Inflammatory macrophage treated with lipopolysaccharide for 4 hours (primary cell): Measurements from ENCODE around the gene CPTP.

Experiments
- DNase-seq: peaks from one replicate; pipeline ENCODE4 v3.0.0-alpha.2; 2020

Gene CPTP

DNA sequence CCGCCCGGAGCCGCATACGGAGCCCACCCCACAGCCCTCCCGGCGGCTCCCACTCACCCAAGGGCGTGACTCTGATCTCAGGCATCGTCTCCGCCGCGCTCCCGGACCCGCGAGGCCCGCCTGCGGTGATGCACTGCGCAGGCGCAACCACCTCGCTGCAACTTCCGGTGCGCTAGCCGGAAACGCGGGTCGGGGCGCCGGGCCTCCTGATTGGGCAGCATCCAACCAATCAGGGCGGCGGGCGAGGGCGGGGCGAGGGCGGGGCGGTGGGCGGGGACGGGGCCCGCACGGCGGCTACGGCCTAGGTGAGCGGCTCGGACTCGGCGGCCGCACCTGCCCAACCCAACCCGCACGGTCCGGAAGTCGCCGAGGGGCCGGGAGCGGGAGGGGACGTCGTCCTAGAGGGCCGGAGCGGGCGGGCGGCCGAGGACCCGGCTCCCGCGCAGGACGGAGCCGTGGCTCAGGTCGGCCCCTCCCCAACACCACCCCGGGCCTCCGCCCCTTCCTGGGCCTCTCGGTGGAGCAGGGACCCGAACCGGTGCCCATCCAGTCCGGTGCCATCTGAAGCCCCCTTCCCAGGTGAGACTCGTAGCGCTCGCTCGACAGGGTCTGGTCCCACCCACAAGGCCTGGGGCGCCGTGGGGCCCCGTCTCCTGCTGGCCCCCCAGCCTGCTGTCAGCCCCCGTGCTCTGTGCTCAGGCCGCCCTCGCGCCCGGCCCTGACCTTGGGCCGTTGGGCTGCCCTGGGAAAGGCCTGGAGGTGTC is at the start of gene CPTP, which contains the start of gene INTS11:
Gene CPTP (plus strand): TSS at position 279 of the 764 bp plus-strand sequence. CDS start 2,109 bp downstream, outside the sequence.
Gene INTS11 (minus strand): TSS at position 137 of the 764 bp plus-strand sequence. CDS start 52 bp downstream, at position 85.
- peak; percentile 95 for DNase-seq

DNA sequence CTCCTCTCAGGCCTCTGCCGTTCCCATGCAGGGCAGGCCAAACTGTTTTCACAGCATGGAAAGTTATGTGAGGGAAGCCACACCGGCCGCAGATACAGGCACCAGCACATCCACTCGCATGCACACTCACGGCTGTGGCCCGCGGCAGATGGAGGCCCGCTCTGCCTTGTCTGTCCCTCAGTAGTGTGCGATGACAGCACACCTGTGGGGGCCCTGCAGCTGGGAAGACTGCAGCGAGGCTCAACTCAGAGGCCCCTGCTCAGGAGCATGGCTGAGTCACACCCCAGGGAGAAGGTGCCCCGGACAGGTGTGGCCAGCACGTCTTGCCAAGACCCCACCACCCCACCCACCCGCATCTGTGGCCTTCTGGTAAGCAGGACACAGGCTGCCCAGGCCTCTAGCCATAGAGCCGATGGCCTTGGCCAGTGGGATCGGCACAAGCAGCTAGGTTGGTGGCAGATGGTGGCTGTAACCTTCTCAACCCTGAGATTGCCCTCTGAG is 49.6 kb upstream of the CPTP start:
- DNase-seq = no peak

DNA sequence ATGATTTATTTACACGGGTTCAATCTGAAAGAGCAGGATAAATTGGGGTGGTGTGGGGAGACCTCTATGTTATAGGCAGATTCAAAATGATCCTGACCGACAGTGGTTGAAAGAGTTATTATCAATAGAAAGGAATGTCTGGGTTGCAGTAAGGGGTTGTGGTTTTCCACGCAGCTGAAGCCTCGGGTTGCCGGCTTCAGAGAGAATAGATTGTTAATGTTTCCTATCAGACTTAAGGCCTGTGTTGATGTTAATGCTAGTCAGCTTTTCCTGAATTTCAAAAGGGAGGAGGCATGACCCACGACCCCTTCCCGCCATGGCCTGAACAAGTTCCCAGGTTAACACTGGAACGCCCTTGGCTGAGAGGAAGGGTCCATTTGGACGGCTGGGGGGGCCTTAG is 48.8 kb upstream of the CPTP start:
- no peak for DNase-seq

DNA sequence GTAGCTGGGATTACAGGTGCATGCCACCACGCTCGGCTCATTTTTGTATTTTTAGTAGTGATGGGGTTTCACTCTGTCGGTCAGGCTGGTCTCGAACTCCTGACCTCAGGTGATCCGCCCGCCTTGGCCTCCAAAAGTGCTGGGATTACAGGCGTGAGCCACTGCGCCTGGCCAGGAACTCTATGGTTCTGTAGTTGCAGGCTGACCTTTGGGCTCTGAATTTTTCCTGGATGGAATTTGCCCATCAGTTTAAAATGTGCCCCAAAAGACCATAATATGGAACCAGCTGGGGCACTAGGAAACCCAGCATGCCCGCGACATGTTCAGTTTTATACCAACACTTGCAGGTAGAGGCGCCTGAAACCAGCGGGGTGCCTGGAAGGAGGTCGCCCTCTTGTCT is 46.0 kb upstream of the CPTP start:
- no peak for DNase-seq

DNA sequence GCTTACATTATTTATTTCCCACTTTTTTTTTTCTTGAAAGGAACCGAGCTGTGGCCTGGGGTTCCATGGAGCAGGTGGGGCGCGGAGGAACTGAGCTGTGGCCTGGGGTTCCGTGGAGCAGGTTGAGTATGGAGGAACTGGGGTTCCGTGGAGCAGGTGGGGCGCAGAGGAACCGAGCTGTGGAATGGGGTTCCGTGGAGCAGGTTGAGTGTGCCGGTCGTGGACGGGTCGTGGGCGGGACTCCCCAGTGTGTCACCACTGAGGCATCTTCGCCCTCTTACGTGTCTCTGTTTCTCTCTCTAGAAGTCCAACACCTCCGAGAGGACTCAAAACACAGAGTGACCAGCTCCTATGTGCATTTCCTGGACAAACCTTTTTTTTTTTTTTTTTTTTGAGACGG is 45.6 kb upstream of the CPTP start:
- no peak for DNase-seq

DNA sequence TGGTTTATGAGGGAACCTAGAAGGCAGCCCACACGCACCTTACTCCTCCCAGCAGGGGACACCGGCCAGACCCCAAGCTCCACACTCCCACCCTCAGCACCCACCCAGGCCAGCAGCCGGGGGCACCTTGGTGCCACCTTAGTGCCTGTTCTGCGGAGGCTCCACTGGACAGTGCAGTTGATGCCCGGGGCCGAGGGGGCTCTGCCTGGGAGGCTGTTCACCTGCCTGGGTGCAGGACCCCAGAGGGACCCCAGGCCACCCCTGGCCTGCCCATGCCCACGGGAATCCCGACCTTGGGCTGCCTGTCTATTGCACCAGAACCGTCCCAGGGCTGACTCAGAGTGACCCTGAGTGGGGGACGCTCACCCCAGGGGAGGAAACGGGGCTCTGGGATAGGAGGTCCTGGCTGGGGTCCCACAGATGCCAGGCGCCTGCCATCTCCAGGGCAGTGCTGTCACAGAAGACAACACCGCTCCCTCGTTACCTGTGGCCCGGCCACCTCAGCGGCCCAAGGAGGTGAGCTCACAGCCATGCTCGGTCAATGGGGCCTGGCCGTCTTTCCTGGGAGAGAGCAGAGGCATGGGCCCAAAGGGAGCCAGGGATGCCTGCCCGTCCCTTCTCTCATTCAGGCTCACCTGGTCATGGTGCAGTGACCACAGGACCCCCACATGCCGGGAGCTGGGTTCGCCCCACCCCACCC is 43.7 kb upstream of the CPTP start:
- DNase-seq = no peak

DNA sequence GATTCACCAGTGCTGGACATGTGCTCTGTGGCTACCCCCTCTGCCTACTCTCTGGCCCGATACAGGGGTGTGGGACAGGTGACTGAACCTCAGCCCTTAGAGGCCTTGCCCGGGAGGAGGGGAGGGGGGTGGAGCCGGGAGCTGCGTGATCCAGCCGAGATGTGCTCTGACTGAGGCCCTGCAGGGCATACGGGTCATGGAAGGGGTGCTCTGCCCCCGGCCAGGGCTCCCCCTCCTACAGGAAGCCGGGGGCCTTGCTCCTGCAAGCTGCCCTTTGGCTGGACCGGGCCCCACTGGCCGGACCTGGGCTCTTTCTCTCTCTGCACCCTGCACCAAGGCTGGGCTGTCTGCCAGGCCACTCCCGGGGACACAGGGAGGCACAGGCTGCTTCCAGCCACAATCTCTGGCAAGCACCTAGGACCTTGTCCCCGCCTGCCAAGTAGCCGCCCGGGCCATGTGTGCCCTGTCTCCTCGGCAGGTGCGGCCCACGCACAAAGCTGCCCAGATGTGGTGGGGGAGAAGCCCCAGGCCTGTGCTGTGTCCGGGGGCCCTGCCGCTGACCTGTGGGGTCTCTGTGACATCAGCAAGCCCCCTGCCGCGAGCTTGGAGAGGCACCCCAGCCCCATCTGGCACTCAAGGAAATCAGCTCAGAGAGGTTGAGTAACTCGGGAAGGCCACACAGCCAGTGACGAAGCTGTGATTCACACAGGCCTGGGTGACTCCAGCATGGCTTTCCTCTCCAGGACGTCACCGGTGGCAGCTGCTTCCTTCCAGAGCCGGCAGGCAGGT is 42.9 kb upstream of the CPTP start:
- DNase-seq = peak; percentile 66

DNA sequence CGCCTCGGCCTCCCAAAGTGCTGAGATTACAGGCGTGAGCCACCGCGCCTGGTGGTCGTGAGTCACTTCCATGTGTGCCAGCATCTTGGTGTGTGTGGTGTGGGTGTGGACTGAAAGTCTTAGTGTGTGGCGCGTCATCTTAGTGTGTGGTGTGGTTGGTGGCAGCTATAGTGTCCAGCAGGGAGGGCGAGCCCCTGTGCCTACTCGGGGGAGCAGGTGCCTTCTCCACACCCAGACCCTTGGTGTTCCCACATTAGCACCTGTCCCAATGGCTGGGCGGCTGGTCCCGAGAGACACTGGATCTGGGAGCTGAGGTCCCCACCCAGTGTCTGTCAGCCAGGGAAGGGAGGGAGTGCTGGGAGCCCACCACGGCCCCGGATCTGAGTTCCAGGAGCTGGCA is 41.6 kb upstream of the CPTP start:
- DNase-seq = peak; percentile 45

DNA sequence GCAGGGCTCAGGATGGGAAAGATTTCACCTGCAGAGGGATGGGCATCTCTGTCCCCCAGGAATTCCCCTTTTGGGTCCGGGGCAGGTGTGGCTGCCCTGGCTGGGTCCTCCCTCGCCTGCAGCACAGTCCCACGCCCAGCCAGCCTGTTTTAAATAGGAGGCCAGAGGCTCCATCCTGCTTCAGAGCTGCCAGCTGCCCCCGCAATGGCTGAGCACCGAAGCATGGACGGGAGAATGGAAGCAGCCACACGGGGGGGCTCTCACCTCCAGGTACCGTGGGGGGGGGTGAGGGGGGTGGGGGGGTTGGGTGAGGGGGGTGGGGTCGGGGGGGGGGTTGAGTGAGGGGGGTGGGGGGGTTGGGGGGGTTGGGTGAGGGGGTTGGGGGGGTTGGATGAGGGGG is 40.8 kb upstream of the CPTP start:
- no peak for DNase-seq

DNA sequence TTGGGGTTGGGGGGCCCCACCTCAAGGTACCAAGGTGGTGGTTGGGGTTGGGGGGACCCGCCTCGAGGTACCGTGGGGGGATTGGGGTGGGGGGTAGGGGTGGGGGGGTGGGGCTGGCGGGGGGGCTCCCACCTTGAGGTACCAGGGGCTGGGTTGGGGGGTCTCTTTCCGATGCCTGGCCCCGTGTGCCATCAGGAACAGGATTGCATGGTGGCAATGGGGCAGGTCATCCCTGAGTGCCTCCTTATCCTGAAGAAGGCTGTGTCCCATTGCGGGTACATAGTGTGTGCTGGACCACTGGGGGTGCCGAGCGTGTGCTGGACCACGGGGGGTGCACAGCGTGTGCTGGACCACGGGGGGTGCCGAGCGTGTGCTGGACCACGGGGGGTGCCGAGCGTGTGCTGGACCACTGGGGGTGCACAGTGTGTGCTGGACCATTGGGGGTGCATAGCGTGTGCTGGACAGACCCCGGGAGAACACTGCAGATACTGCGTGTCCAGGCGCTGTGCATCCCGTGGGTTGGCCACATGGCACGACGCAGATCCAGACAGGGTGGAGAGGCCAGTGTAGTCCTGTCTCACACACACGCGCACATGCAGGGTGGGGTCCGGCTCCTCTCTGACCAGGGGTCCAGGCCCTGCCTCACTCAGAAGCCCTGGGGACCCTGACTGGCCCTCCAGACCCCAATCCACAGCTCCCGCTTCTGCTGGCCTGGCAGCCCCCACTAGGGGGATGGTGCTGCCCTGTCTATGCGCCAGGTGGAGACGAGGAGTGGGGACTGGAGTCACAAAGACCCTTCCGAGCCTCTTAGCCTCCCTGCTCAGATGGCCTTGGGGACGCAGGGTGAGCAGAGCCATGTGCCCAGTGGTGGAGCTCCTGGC is 40.1 kb upstream of the CPTP start:
- DNase-seq = no peak

DNA sequence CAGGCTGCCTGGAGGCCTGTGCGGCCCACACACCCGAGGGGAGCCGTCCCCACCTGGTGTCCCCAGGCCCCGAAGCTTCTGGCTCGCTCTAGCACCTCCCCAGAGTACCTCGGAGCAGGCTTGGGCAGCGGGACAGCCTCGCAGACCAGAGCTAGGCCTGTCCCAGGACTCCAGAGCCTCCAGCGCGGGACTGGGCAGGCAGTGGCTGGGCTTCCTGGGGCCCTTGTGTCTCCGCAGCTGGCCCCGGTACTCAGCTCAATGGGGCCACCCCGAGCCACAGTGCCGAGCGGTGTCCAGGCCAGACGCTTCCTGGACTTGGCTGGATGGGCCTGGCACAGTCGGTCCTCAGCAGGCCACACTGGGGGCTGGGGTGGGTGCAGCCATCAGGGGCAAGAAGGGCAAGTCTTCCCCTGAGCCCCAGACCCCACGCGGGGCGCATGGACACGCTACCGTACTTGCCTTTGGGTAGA is 39.5 kb upstream of the CPTP start:
- DNase-seq = no peak

DNA sequence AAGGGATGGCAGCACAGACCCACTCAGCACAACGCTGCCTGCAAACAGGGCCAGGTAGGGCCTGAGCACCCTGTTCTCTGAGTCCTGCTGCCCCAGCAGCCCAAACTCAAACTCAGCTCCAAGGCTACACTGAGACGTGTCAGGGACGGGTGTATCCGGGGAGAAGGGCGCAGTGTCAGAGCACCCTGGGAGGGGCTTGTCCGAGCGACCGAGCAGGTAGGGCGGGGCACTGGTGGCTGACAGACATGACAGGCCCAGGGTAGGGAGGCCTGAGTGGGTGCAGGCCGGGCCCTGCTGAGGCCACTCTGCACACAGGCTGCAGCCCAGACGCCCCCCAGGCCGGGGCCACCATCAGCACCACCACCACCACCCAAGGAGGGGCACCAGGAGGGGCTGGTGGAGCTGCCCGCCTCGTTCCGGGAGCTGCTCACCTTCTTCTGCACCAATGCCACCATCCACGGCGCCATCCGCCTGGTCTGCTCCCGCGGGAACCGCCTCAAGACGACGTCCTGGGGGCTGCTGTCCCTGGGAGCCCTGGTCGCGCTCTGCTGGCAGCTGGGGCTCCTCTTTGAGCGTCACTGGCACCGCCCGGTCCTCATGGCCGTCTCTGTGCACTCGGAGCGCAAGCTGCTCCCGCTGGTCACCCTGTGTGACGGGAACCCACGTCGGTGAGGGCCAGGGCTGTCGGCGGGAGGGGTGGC is 38.8 kb upstream of the CPTP start:
- DNase-seq = no peak

DNA sequence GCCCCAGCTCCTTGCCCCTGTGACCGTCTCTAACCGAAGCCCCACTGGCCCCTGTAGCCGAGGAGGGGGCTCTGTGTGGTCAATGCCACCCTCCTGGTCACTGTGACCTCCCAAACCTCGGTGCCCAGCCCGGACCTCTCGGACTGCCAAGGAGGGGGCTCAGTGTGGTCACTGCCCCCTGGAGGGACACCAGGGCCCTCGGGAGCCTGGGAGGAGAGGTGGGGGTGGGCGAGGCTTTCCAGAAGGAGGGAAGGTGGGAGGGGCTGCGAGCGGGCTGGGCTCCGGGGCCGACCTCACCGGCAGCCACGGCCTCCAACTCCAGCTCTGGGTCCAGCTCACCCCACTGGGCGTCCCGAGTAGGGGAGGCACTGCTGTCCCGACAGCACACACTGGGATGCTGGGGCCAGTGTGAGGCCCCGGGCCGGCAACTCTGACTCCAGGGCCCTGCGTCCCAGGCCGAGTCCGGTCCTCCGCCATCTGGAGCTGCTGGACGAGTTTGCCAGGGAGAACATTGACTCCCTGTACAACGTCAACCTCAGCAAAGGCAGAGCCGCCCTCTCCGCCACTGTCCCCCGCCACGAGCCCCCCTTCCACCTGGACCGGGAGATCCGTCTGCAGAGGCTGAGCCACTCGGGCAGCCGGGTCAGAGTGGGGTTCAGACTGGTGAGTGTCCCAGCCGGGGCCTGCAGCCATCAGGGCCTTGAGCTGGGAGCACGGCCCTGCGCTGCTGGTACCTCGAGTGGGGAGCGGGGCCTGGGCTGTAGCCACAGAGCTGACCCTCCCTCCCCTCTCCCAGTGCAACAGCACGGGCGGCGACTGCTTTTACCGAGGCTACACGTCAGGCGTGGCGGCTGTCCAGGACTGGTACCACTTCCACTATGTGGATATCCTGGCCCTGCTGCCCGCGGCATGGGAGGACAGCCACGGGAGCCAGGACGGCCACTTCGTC is 38.0 kb upstream of the CPTP start:
- DNase-seq = no peak

DNA sequence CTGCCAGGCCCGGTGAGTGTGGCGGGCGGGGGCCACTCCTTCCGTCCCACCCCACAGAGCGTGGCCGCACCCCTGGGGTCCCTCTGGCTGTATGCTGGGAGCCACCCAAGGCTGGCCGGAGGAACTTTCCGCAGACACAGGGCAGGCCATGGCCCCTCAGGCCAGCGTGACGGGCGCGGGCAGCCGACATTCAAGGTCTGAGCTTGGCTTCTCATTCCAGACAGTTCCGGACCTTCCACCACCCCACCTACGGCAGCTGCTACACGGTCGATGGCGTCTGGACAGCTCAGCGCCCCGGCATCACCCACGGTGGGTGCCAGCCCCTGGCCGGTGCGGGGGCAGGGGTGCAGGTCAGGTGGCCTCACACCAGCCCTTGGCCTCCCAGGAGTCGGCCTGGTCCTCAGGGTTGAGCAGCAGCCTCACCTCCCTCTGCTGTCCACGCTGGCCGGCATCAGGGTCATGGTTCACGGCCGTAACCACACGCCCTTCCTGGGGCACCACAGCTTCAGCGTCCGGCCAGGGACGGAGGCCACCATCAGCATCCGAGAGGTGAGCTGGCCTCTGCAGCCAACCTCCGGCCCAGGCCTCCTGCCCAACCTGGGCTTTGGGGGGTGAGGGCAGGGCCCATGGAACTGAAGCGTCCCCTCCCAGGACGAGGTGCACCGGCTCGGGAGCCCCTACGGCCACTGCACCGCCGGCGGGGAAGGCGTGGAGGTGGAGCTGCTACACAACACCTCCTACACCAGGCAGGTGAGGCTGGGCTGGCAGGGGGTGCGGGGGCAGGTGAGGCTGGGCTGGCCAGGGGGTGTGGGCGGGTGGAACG is 37.1 kb upstream of the CPTP start:
- DNase-seq = no peak

DNA sequence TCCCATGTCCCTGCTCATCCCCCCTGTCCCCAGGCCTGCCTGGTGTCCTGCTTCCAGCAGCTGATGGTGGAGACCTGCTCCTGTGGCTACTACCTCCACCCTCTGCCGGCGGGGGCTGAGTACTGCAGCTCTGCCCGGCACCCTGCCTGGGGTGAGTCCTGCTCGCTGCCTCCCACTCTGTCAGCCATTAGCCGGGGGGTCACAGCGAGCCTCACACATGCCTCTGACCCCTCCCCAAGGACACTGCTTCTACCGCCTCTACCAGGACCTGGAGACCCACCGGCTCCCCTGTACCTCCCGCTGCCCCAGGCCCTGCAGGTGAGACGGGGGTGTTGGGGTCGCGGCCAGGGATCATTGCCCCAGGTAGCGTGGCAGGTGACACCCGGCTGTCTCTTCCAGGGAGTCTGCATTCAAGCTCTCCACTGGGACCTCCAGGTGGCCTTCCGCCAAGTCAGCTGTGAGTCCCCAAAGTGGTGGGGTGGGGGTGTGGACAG is 34.3 kb upstream of the CPTP start:
- DNase-seq = peak; percentile 60

DNA sequence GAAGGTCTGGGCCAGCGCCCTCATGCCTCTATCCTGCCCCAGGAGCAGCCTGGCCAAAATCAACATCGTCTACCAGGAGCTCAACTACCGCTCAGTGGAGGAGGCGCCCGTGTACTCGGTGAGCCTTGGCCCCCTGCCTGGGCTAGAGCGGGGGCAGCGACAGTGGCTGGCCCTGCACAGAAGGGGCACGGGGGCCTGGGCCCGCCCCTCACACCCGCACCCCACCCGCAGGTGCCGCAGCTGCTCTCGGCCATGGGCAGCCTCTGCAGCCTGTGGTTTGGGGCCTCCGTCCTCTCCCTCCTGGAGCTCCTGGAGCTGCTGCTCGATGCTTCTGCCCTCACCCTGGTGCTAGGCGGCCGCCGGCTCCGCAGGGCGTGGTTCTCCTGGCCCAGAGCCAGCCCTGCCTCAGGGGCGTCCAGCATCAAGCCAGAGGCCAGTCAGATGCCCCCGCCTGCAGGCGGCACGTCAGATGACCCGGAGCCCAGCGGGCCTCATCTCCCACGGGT is 33.5 kb upstream of the CPTP start:
- DNase-seq = no peak

DNA sequence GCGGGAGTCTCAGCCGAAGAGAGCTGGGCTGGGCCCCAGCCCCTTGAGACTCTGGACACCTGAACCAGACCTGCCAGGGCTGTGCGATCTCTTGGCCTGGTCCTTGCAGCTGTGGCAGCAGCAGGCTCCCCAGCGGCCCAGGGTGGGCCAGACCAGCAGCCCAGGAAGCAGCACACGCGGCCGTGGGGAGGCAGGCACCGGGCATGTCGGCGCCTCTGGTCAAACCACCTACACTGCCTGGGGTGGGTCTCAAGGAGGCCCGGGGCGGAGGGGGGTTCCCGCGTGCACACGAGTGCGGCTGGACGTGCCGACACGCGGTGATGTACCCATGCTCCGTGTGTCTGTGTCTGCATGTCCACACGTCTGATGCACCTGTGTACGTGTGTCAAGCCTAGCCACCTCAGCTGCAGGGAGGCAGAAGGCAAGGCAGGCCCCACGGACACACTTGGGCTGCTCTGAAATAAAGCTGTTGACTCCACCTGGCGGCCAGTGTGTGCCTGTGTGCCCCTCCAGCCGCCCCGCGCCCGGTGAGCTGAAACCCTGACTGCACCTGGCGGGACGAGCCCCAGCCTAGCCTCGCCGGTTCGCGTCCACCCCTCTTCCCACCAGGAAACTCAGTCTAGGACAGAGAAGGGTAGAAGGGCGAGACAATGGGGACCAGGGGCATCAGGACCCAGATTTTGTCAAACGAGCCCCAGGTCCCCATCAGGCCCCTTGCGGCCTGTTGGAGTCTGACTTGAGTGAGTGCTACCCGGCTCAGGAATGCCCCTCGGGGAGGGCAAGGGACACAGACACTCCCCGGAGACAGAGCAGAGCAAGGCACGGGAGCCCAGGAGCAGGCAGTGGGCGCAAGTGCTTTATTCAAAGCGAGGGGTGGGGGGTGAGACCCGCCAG is 32.8 kb upstream of the CPTP start:
- DNase-seq = peak; percentile 26

DNA sequence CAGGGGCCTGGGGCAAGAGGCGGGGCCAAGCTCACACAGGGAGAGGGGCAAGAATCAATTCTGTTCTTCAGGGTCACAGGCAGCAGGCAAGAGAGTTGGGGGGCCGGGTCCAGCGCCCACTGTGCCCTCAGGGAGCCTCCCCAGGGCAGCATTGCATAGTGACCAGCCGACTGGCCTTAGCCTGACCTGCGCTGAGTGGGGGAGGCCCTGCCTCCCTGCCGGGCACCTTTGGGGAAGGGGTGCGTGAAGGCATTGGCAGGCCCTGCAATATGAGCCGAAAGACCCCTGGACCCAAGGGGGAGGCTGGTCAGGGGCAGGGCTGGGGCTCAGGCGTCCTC is 32.2 kb upstream of the CPTP start:
- DNase-seq = no peak
